Measurements from ENCODE around the gene DPM1.
A peak's percentile ranks its signal among the peaks of the same experiment; 100 is the strongest.

DPM1 gene

DNA sequence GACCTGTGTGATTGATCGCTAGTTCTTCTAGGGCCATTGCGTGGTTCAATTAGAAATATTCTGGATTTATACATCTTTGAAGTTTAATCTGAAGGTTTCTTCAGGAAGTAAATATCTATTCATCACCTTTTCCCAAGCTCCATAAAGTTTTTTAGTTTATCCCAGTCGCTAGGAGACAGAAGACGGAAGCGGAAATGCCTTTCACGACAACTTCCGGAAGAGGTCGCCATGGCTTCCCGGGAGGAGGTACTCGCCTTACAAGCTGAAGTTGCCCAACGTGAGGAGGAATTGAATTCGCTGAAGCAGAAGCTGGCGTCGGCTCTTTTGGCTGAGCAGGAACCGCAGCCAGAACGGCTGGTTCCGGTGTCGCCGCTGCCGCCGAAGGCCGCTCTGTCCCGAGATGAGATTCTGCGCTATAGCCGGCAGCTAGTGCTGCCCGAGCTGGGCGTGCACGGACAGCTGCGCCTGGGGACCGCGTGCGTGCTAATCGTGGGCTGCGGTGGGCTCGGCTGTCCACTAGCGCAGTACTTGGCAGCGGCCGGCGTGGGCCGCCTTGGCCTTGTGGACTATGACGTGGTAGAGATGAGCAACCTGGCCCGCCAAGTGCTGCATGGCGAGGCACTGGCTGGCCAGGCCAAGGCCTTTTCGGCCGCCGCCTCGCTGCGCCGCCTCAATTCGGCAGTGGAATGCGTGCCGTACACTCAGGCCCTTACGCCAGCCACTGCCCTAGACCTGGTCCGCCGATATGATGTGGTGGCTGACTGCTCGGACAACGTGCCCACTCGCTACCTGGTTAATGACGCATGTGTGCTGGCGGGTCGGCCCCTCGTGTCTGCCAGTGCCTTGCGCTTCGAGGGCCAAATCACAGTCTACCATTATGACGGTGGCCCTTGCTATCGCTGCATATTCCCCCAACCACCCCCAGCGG is 547 bp upstream of the DPM1 start, which contains the start of gene MOCS3:
Gene MOCS3, plus strand, starts transcription at position 204 of the 928 bp plus-strand sequence. Its CDS starts 25 bp downstream, at position 229.
- peaks cover 18% of the 10 kb centered on the region for H3K4me1 ChIP-seq (ENCODE audit: control insufficient read depth, insufficient read depth, low read length, poor library complexity, severe bottlenecking)
- peak within 1 kb of the TSS; percentile 97 for H3K27ac ChIP-seq (ENCODE audit: insufficient read depth, low read length, poor library complexity, severe bottlenecking)
- H3K36me3 ChIP-seq (ENCODE audit: control insufficient read depth, insufficient read depth, low read length) = peaks cover 8% of the 10 kb centered on the region
- H3K4me3 ChIP-seq (ENCODE audit: insufficient read depth, low read depth, low read length, poor library complexity, severe bottlenecking) = peak within 1 kb of the TSS; percentile 83
- no peaks in the 10 kb centered on the region for H3K27me3 ChIP-seq (replicated peaks; ENCODE audit: control insufficient read depth, insufficient read depth, low read length, poor library complexity, severe bottlenecking)
- H3K9me3 ChIP-seq (ENCODE audit: control insufficient read depth, low read length) = no peaks in the 10 kb centered on the region
- peak; percentile 70 to 83 (median 76) for DNase-seq

DNA sequence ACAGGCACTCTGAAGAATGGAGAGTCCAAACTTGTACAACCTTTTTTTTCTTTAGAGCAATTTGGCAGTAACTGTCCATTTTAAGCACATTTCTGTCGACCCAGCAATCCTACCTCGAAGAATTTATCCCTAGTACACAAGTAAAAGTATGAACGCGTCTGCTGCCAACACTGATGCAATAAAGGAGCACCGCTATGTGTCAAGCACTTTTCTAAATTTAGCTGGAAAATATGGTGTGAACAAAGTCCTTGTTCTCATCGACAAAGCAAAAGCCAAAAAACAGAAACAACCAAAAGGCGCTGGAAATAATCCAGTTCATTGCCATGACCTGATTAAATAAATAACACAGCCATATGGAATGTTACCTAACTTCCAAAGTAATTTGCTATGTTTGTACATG is 1.1 kb downstream of the DPM1 start:
- Histone ChIP-seq H3K36me3 (ENCODE audit: control insufficient read depth, insufficient read depth, low read length) (peaks cover 19% of the 10 kb centered on the region), H3K9me3 (ENCODE audit: control insufficient read depth, low read length) (no peaks in the 10 kb centered on the region), H3K4me1 (ENCODE audit: control insufficient read depth, insufficient read depth, low read length, poor library complexity, severe bottlenecking) (peaks cover 18% of the 10 kb centered on the region), H3K4me3 (ENCODE audit: insufficient read depth, low read depth, low read length, poor library complexity, severe bottlenecking) (peak overlapping the region; percentile 83), H3K27me3 (replicated peaks; ENCODE audit: control insufficient read depth, insufficient read depth, low read length, poor library complexity, severe bottlenecking) (no peaks in the 10 kb centered on the region), H3K27ac (ENCODE audit: insufficient read depth, low read length, poor library complexity, severe bottlenecking) (no peak overlapping the region)
- no peak for DNase-seq

- Histone ChIP-seq H3K4me3 (ENCODE audit: insufficient read depth, low read depth, low read length, poor library complexity, severe bottlenecking) (no peak overlapping the region), H3K36me3 (ENCODE audit: control insufficient read depth, insufficient read depth, low read length) (peaks cover 39% of the 10 kb centered on the region), H3K27ac (ENCODE audit: insufficient read depth, low read length, poor library complexity, severe bottlenecking) (no peak overlapping the region), H3K27me3 (replicated peaks; ENCODE audit: control insufficient read depth, insufficient read depth, low read length, poor library complexity, severe bottlenecking) (no peaks in the 10 kb centered on the region), H3K4me1 (ENCODE audit: control insufficient read depth, insufficient read depth, low read length, poor library complexity, severe bottlenecking) (peaks cover 7% of the 10 kb centered on the region), H3K9me3 (ENCODE audit: control insufficient read depth, low read length) (no peaks in the 10 kb centered on the region)
- no peak for DNase-seq
These were observed 4.5 kb downstream of the DPM1 start for GRCh38 chr20:50953821-50954220.

DNA sequence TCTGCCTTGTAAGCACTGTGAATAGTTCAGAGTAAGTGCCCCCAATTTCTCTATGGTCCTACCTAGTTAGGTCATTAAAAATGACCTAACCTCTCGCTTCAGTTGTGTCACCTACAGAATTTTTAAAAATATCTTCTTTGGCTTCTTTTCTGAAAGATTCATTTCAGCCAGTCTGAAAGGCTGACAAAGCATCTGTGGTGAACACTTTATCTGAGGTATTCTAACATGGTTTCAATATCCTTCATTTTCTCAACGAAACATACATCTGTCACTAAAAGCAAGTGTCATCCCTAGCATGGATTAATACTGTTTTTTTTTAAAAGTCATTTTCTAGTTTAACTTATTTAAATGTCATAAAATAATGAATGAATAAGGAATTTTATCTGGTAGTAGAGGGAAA is 5.1 kb downstream of the DPM1 start:
- DNase-seq = no peak
- no peak overlapping the region for H3K27ac ChIP-seq (ENCODE audit: insufficient read depth, low read length, poor library complexity, severe bottlenecking)
- H3K36me3 ChIP-seq (ENCODE audit: control insufficient read depth, insufficient read depth, low read length) = peaks cover 44% of the 10 kb centered on the region
- H3K27me3 ChIP-seq (replicated peaks; ENCODE audit: control insufficient read depth, insufficient read depth, low read length, poor library complexity, severe bottlenecking) = no peaks in the 10 kb centered on the region
- H3K4me1 ChIP-seq (ENCODE audit: control insufficient read depth, insufficient read depth, low read length, poor library complexity, severe bottlenecking) = peaks cover 7% of the 10 kb centered on the region
- no peak overlapping the region for H3K4me3 ChIP-seq (ENCODE audit: insufficient read depth, low read depth, low read length, poor library complexity, severe bottlenecking)
- H3K9me3 ChIP-seq (ENCODE audit: control insufficient read depth, low read length) = no peaks in the 10 kb centered on the region

DNA sequence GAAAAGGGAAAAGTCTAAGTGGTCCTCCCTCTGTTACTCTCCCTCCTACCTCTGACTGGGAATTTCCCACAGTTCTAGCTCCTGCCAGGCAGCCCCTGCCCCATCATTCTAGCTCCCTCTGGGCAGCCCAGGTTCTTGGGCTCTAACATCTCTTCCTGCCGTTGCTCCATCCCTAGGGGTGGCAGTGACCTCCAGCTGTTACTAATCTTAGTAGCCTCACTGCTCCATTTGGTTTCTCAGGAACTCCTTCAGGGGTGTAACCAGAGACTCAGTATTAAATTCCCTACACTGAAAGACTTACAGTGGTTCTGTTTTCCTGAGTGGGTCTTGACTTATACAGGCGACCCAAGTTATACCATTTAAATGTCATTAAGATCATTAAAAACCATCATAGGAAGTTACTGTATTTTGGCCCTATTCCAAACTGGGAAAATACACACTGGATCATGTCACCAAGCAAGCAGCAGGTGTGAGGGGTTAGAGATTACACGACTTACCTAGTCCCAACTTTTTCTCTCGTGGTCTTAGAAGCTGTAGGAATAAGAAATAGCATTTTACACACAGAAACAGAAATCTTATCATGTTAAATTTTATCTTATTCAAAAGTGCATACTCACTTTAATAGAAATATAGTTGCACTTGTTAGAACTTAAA is 10.1 kb downstream of the DPM1 start:
- Histone ChIP-seq H3K9me3 (ENCODE audit: control insufficient read depth, low read length) (no peaks in the 10 kb centered on the region), H3K36me3 (ENCODE audit: control insufficient read depth, insufficient read depth, low read length) (peaks cover 69% of the 10 kb centered on the region), H3K4me1 (ENCODE audit: control insufficient read depth, insufficient read depth, low read length, poor library complexity, severe bottlenecking) (no peaks in the 10 kb centered on the region), H3K27me3 (replicated peaks; ENCODE audit: control insufficient read depth, insufficient read depth, low read length, poor library complexity, severe bottlenecking) (no peaks in the 10 kb centered on the region), H3K4me3 (ENCODE audit: insufficient read depth, low read depth, low read length, poor library complexity, severe bottlenecking) (no peak overlapping the region), H3K27ac (ENCODE audit: insufficient read depth, low read length, poor library complexity, severe bottlenecking) (no peak overlapping the region)
- no peak for DNase-seq

GRCh38 chr20:50943069-50943468 is 15.3 kb downstream of the DPM1 start:
- peaks cover 70% of the 10 kb centered on the region for H3K36me3 ChIP-seq (ENCODE audit: control insufficient read depth, insufficient read depth, low read length)
- H3K27ac ChIP-seq (ENCODE audit: insufficient read depth, low read length, poor library complexity, severe bottlenecking) = no peak overlapping the region
- H3K27me3 ChIP-seq (replicated peaks; ENCODE audit: control insufficient read depth, insufficient read depth, low read length, poor library complexity, severe bottlenecking) = no peaks in the 10 kb centered on the region
- H3K4me1 ChIP-seq (ENCODE audit: control insufficient read depth, insufficient read depth, low read length, poor library complexity, severe bottlenecking) = no peaks in the 10 kb centered on the region
- H3K9me3 ChIP-seq (ENCODE audit: control insufficient read depth, low read length) = no peaks in the 10 kb centered on the region
- H3K4me3 ChIP-seq (ENCODE audit: insufficient read depth, low read depth, low read length, poor library complexity, severe bottlenecking) = no peak overlapping the region
- no peak for DNase-seq

DNA sequence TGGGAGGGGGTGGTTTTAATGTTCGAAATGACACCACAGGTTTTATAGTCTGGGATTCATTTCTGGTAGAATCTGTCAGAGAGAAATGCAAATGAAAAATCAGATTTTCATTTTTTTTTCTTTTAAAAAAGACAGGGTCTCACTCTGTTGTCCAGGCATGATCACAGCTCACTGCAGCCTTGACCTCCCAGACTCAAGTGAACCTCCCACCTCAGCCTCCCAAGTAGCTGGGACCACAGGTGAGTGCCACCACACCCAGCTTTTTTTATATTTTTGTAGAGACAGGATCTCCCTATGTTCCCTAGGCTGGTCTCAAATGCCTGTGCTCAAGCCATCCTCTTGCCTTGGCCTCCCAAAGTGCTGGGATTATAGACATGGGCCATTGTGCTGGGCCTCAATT is 24.7 kb downstream of the DPM1 start:
- DNase-seq = no peak
- Histone ChIP-seq H3K27ac (ENCODE audit: insufficient read depth, low read length, poor library complexity, severe bottlenecking) (no peak overlapping the region), H3K9me3 (ENCODE audit: control insufficient read depth, low read length) (no peaks in the 10 kb centered on the region), H3K4me1 (ENCODE audit: control insufficient read depth, insufficient read depth, low read length, poor library complexity, severe bottlenecking) (peaks cover 7% of the 10 kb centered on the region), H3K36me3 (ENCODE audit: control insufficient read depth, insufficient read depth, low read length) (peaks cover 23% of the 10 kb centered on the region), H3K27me3 (replicated peaks; ENCODE audit: control insufficient read depth, insufficient read depth, low read length, poor library complexity, severe bottlenecking) (no peaks in the 10 kb centered on the region), H3K4me3 (ENCODE audit: insufficient read depth, low read depth, low read length, poor library complexity, severe bottlenecking) (no peak overlapping the region)

- Histone ChIP-seq H3K36me3 (ENCODE audit: control insufficient read depth, insufficient read depth, low read length) (peaks cover 24% of the 10 kb centered on the region), H3K4me3 (ENCODE audit: insufficient read depth, low read depth, low read length, poor library complexity, severe bottlenecking) (no peak overlapping the region), H3K9me3 (ENCODE audit: control insufficient read depth, low read length) (no peaks in the 10 kb centered on the region), H3K27ac (ENCODE audit: insufficient read depth, low read length, poor library complexity, severe bottlenecking) (peak overlapping the region; percentile 100), H3K4me1 (ENCODE audit: control insufficient read depth, insufficient read depth, low read length, poor library complexity, severe bottlenecking) (peaks cover 13% of the 10 kb centered on the region), H3K27me3 (replicated peaks; ENCODE audit: control insufficient read depth, insufficient read depth, low read length, poor library complexity, severe bottlenecking) (no peaks in the 10 kb centered on the region)
- DNase-seq = no peak
These were observed 25.5 kb downstream of the DPM1 start for GRCh38 chr20:50932691-50933280.

GRCh38 chr20:50932016-50932485 is 26.3 kb downstream of the DPM1 start:
- Histone ChIP-seq H3K27ac (ENCODE audit: insufficient read depth, low read length, poor library complexity, severe bottlenecking) (peak overlapping the region; percentile 100), H3K9me3 (ENCODE audit: control insufficient read depth, low read length) (no peaks in the 10 kb centered on the region), H3K27me3 (replicated peaks; ENCODE audit: control insufficient read depth, insufficient read depth, low read length, poor library complexity, severe bottlenecking) (no peaks in the 10 kb centered on the region), H3K36me3 (ENCODE audit: control insufficient read depth, insufficient read depth, low read length) (peaks cover 22% of the 10 kb centered on the region), H3K4me1 (ENCODE audit: control insufficient read depth, insufficient read depth, low read length, poor library complexity, severe bottlenecking) (peaks cover 15% of the 10 kb centered on the region), H3K4me3 (ENCODE audit: insufficient read depth, low read depth, low read length, poor library complexity, severe bottlenecking) (peak overlapping the region; percentile 73)
- DNase-seq = no peak
